Mesendoderm (in vitro differentiated cells): ENCODE data around the gene CD300C.

ENCODE experiments used
- DNase-seq: peaks from one replicate; pipeline ENCODE4 v3.0.0; 2013
- H2AK5ac ChIP-seq: 2 replicates; pipeline ENCODE4 v1.6.1; 2013; ENCODE audit warnings: low read length, inconsistent platforms
- H2BK120ac ChIP-seq: 2 replicates; pipeline ENCODE4 v1.6.1; 2013; ENCODE audit warnings: low read depth, mild to moderate bottlenecking, low read length, moderate library complexity, mixed read lengths
- H2BK15ac ChIP-seq: replicated peaks from 2 replicates; pipeline ENCODE4 v1.6.1; 2013; ENCODE audit warnings: low read depth, mild to moderate bottlenecking, moderate library complexity
- H2BK5ac ChIP-seq: 2 replicates; pipeline ENCODE4 v1.6.1; 2013; ENCODE audit warnings: low read length, inconsistent platforms
- H3K18ac ChIP-seq: 2 replicates; pipeline ENCODE4 v1.6.1; 2013; ENCODE audit warnings: mild to moderate bottlenecking, low read length, mixed read lengths
- H3K23ac ChIP-seq: one replicate; pipeline ENCODE4 v1.6.1; 2013; ENCODE audit warnings: low read length
- H3K27ac ChIP-seq: 2 replicates; pipeline ENCODE4 v1.5.1; 2013; ENCODE audit warnings: low read depth, mild to moderate bottlenecking, inconsistent platforms, low read length, moderate library complexity
- H3K27me3 ChIP-seq: 2 replicates; pipeline ENCODE4 v1.6.1; 2013; ENCODE audit warnings: low read length, control low read depth, mild to moderate bottlenecking, inconsistent platforms; ENCODE audit not compliant: insufficient read depth, poor library complexity
- H3K36me3 ChIP-seq: 2 replicates; pipeline ENCODE4 v1.6.1; 2013; ENCODE audit warnings: low read length, inconsistent platforms; ENCODE audit not compliant: control insufficient read depth, insufficient read depth
- H3K4ac ChIP-seq: one replicate; pipeline ENCODE4 v1.6.1; 2013; ENCODE audit warnings: low read depth, mild to moderate bottlenecking, low read length, moderate library complexity
- H3K4me1 ChIP-seq: 2 replicates; pipeline ENCODE4 v1.6.1; 2013; ENCODE audit warnings: low read depth, low read length, inconsistent platforms; ENCODE audit not compliant: control insufficient read depth
- H3K4me2 ChIP-seq: 2 replicates; pipeline ENCODE4 v1.6.1; 2013; ENCODE audit warnings: low read length
- H3K4me3 ChIP-seq: 2 replicates; pipeline ENCODE4 v1.5.1; 2013; ENCODE audit warnings: mild to moderate bottlenecking, low read length
- H3K56ac ChIP-seq: one replicate; pipeline ENCODE4 v1.6.1; 2013; ENCODE audit warnings: low read length
- H3K79me1 ChIP-seq: 2 replicates; pipeline ENCODE4 v1.6.1; 2013; ENCODE audit warnings: low read length, inconsistent platforms
- H3K79me2 ChIP-seq: 2 replicates; pipeline ENCODE4 v1.6.1; 2013; ENCODE audit warnings: mild to moderate bottlenecking, low read length; ENCODE audit not compliant: control insufficient read depth, insufficient read depth
- H3K9ac ChIP-seq: 2 replicates; pipeline ENCODE4 v1.6.1; 2013; ENCODE audit warnings: low read length, inconsistent platforms
- H4K5ac ChIP-seq: one replicate; pipeline ENCODE4 v1.6.1; 2013; ENCODE audit warnings: low read length
- H4K8ac ChIP-seq: one replicate; pipeline ENCODE4 v1.6.1; 2013; ENCODE audit warnings: low read depth, mild to moderate bottlenecking, control low read depth, low read length, moderate library complexity
- WGBS: extraction: QIAGEN DNeasy Blood & Tissue Kit; methylation state at CpG from one replicate; pipeline ENCODE4 v1.1.7; 2013; ENCODE audit warnings: low lambda C conversion rate, missing lambda C conversion rate; ENCODE audit not compliant: insufficient coverage; ENCODE audit errors: extremely low coverage; 5-methylcytosine and 5-hydroxymethylcytosine counted together

The CD300C gene

GRCh38 chr17:74547264-74547663 lies 1.3 kb upstream of the CD300C start:
- DNase-seq = no peak
- no peaks in the 10 kb centered on the region for H3K4me1 ChIP-seq
- no peaks in the 10 kb centered on the region for H3K27me3 ChIP-seq
- no peak overlapping the region for H3K4me2 ChIP-seq
- H3K9ac ChIP-seq = no peak overlapping the region
- H3K4ac ChIP-seq = no peak overlapping the region
- H2BK15ac ChIP-seq = no peak overlapping the region
- H3K36me3 ChIP-seq = no peaks in the 10 kb centered on the region
- H3K27ac ChIP-seq = no peak overlapping the region
- no peak overlapping the region for H3K23ac ChIP-seq
- no peak overlapping the region for H3K4me3 ChIP-seq
- no peaks in the 10 kb centered on the region for H3K79me1 ChIP-seq
- no peak overlapping the region for H2AK5ac ChIP-seq
- H4K5ac ChIP-seq = no peak overlapping the region
- no peak overlapping the region for H3K18ac ChIP-seq
- H3K56ac ChIP-seq = no peak overlapping the region
- H2BK120ac ChIP-seq = no peak overlapping the region
- H2BK5ac ChIP-seq = no peak overlapping the region
- WGBS = no CpG with 5 or more reads among the region's 7 CpGs
- no peak overlapping the region for H4K8ac ChIP-seq
- no peaks in the 10 kb centered on the region for H3K79me2 ChIP-seq

DNA sequence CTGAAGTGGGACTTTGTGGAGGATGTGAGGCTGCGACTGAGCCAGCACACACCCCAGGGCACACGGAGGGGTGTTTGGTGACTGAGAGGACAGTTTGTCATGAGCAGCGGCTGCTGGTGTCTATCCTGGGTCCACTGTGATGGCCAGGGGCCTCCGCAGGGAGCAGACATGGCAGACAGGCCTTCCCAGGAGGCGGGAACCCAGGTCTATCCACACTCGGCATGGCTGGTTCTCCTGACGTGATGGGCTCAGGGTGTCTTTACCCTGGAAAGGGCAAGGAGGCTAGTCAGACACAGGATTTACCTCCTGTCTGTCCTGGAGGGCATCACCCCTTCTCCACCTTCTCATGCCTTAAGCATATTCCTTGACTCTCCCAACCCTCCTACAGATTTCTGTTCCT lies 671 bp upstream of the CD300C start:
- no peak overlapping the region for H4K5ac ChIP-seq
- H3K9ac ChIP-seq = no peak overlapping the region
- H3K4me3 ChIP-seq = no peak overlapping the region
- no peak overlapping the region for H3K4me2 ChIP-seq
- no peak overlapping the region for H3K18ac ChIP-seq
- no peak overlapping the region for H2BK15ac ChIP-seq
- no peak overlapping the region for H2AK5ac ChIP-seq
- H3K4ac ChIP-seq = no peak overlapping the region
- WGBS = no CpG with 5 or more reads among the region's 7 CpGs
- DNase-seq = no peak
- H3K4me1 ChIP-seq = no peaks in the 10 kb centered on the region
- H3K56ac ChIP-seq = no peak overlapping the region
- no peaks in the 10 kb centered on the region for H3K36me3 ChIP-seq
- H3K79me2 ChIP-seq = no peaks in the 10 kb centered on the region
- no peak overlapping the region for H2BK120ac ChIP-seq
- H4K8ac ChIP-seq = no peak overlapping the region
- no peak overlapping the region for H3K23ac ChIP-seq
- H3K27me3 ChIP-seq = no peaks in the 10 kb centered on the region
- H3K79me1 ChIP-seq = no peaks in the 10 kb centered on the region
- no peak overlapping the region for H3K27ac ChIP-seq
- no peak overlapping the region for H2BK5ac ChIP-seq

GRCh38 chr17:74544991-74545842 lies 698 bp downstream of the CD300C start:
- H2BK15ac ChIP-seq = no peak overlapping the region
- H3K27ac ChIP-seq = no peak overlapping the region
- no peak overlapping the region for H3K18ac ChIP-seq

DNA sequence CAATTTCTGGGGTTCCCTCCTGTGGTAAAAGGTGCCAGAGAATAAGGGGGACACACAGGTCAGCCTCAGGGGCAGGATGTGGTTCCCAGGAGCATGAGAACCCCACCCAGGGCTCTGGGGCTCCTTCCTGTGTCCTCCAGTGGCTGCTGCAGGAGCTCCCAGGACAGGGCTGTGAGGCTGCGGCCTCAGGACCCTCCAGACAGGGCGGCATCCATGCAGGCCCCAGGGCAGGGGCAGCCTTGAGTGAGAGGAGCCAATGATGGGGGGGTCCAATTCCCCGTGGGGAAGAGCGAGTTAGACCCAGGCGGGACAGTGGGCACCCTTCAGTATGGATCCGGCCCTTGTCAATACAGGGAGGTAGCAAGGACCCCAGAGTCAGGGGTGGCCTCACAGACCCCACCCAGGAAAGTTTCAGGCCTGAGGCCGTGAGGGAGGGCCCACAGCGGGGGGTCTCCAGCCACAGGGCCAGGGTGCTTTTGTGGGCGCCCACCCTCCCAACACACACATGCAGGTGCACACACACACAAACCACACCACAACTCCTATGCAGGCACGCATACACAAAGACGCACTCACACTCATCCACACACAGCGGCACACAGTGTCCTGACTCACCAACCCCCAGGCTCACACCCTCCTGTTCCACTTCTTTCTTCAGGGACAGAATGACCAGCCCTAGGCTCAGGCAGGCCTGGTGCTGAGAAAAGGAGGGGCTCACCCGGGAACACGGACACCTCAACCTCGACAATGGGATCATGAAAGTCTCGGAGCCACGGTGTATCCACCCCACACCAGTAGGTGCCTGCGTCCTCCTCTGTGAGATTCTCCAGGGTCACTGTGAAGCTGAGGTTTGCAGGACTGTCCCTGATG lies 1.8 kb downstream of the CD300C start:
- Histone ChIP-seq H3K27ac (no peak overlapping the region), H4K8ac (no peak overlapping the region), H3K79me2 (no peaks in the 10 kb centered on the region), H2BK120ac (no peak overlapping the region), H3K36me3 (no peaks in the 10 kb centered on the region), H3K27me3 (no peaks in the 10 kb centered on the region), H3K4me3 (no peak overlapping the region), H2AK5ac (no peak overlapping the region), H3K4ac (no peak overlapping the region), H3K4me2 (no peak overlapping the region), H3K23ac (no peak overlapping the region), H2BK5ac (no peak overlapping the region), H4K5ac (no peak overlapping the region), H3K9ac (no peak overlapping the region), H3K79me1 (no peaks in the 10 kb centered on the region), H3K56ac (no peak overlapping the region), H3K4me1 (no peaks in the 10 kb centered on the region), H3K18ac (no peak overlapping the region), H2BK15ac (no peak overlapping the region)
- WGBS = no CpG with 5 or more reads among the region's 18 CpGs
- DNase-seq = no peak

More at GRCh38 chr17:74544991-74545842, 698 bp downstream of the CD300C start:
- H3K9ac ChIP-seq = no peak overlapping the region
- no peak for DNase-seq
- H2BK120ac ChIP-seq = no peak overlapping the region
- no peaks in the 10 kb centered on the region for H3K79me2 ChIP-seq
- WGBS = no CpG with 5 or more reads among the region's 16 CpGs
- H3K79me1 ChIP-seq = no peaks in the 10 kb centered on the region
- no peak overlapping the region for H3K4ac ChIP-seq
- H3K36me3 ChIP-seq = no peaks in the 10 kb centered on the region
- H3K4me1 ChIP-seq = no peaks in the 10 kb centered on the region
- H3K27me3 ChIP-seq = no peaks in the 10 kb centered on the region
- no peak overlapping the region for H2AK5ac ChIP-seq
- no peak overlapping the region for H4K5ac ChIP-seq
- no peak overlapping the region for H2BK5ac ChIP-seq
- H3K4me2 ChIP-seq = no peak overlapping the region
- H3K4me3 ChIP-seq = no peak overlapping the region
- H3K56ac ChIP-seq = no peak overlapping the region
- no peak overlapping the region for H3K23ac ChIP-seq
- no peak overlapping the region for H4K8ac ChIP-seq

DNA sequence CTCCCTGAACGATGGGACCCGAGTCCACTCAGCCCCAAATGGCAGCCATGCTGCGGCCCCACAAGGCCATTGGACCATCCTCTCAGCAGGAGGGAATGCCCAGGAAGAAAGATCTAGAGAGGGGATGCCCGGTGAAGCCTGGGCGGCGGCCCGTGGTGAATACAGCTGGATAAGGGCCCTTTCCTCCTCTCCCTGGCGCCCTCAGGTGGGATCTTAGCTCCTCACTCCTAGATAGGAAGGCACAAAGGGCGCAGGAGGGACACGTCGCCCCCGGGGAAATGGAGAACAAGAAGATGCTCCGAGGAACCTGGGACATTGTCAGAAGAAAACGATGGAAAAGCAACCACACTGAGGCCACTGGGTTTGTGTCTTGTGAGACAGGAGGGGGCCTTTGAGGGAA lies 2.5 kb downstream of the CD300C start:
- H3K4me2 ChIP-seq = no peak overlapping the region
- H2AK5ac ChIP-seq = no peak overlapping the region
- H4K8ac ChIP-seq = no peak overlapping the region
- H2BK5ac ChIP-seq = no peak overlapping the region
- no peak overlapping the region for H2BK120ac ChIP-seq
- no peak overlapping the region for H3K4me3 ChIP-seq
- DNase-seq = peak; percentile 14
- no peaks in the 10 kb centered on the region for H3K27me3 ChIP-seq
- no peaks in the 10 kb centered on the region for H3K79me1 ChIP-seq
- no peak overlapping the region for H3K23ac ChIP-seq
- no peaks in the 10 kb centered on the region for H3K4me1 ChIP-seq
- no peaks in the 10 kb centered on the region for H3K36me3 ChIP-seq
- no peak overlapping the region for H4K5ac ChIP-seq
- H3K4ac ChIP-seq = no peak overlapping the region
- no peak overlapping the region for H3K56ac ChIP-seq
- no peak overlapping the region for H3K18ac ChIP-seq
- H3K79me2 ChIP-seq = no peaks in the 10 kb centered on the region
- WGBS = no CpG with 5 or more reads among the region's 14 CpGs
- H3K9ac ChIP-seq = no peak overlapping the region
- H2BK15ac ChIP-seq = no peak overlapping the region
- no peak overlapping the region for H3K27ac ChIP-seq
